ENCODE data around the gene TBC1D30. TPM values are rescaled to one million over a fixed set of nuclear protein-coding genes. Genes with fewer than 3 reads are reported as not detected.
A peak's percentile ranks its signal among the peaks of the same experiment; 100 is the strongest.
"Not testable (repeated sequence)": the region's sequence is repeated elsewhere in the genome, so short reads cannot be mapped to it uniquely, and the experiment has no call there.

Gene TBC1D30
- total RNA-seq, 3 donors from 2014 or later = 3.6 to 8.7 (median 7.4) TPM

- DNase-seq (no peak), ATAC-seq (no peak)
- Histone ChIP-seq H3K9me3 (no peaks in the 10 kb centered on the region), H3K36me3 (ENCODE audit: low read depth) (no peaks in the 10 kb centered on the region), H3K4me3 (no peak overlapping the region), H3K4me1 (ENCODE audit: low read depth) (no peaks in the 10 kb centered on the region)
- intact Hi-C loops (cut with DNase I, micrococcal nuclease) = loop anchor here in 1 of 2 donors (5.0 kb wide), 1 partner anchor 322 kb away; the partner anchor contains the start of gene WIF1
- no peak for TF ChIP-seq CTCF (IDR thresholded peaks at IDR 0.05)
Measured at GRCh38 chr12:64800640-64801039, 23.8 kb upstream of the TBC1D30 start.

DNA sequence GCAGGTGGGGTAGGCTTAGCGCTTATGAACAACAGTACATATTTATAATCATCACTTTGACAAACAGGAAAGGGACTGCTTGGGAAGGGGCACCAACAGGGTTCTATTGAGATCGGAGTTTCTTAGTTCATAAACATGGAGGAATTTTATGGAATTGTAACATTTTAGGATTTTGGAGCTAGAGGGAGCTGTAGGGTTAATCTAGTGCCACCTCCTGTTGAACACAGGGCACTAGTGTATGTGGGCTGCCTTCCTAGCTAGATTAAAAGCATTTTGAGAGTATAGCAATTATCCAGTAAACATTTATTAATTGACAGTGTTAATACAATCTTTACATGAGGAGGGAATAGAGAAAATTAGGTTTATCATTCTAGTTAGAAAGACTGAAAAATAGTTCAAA is 23.1 kb upstream of the TBC1D30 start:
- ATAC-seq (no peak), DNase-seq (no peak)
- H3K9me3 ChIP-seq = no peaks in the 10 kb centered on the region
- TF ChIP-seq CTCF (IDR thresholded peaks at IDR 0.05) = no peak
- H3K4me1 ChIP-seq (ENCODE audit: low read depth) = no peaks in the 10 kb centered on the region
- intact Hi-C loops (cut with DNase I, micrococcal nuclease) = loop anchor here in 1 of 2 donors (5.0 kb wide), 1 partner anchor 321 kb away; the partner anchor contains the start of gene WIF1
- H3K36me3 ChIP-seq (ENCODE audit: low read depth) = no peaks in the 10 kb centered on the region
- H3K4me3 ChIP-seq = no peak overlapping the region

- TF ChIP-seq CTCF (IDR thresholded peaks at IDR 0.05) = peak; percentile 83
- ATAC-seq (peak; percentile 87), DNase-seq (peak in 2 of 3 donors; percentile 59 to 64)
- H3K36me3 ChIP-seq (ENCODE audit: low read depth); H3K9me3 ChIP-seq; H3K4me1 ChIP-seq (ENCODE audit: low read depth); H3K4me3 ChIP-seq: not testable (repeated sequence)
- intact Hi-C loops (cut with DNase I, micrococcal nuclease) = loop anchor here in 1 of 2 donors (5.0 kb wide), 1 partner anchor 320 kb away; the partner anchor contains the start of gene WIF1
Measured at GRCh38 chr12:64802180-64802775, 22.2 kb upstream of the TBC1D30 start.

GRCh38 chr12:64806173-64806572 is 18.3 kb upstream of the TBC1D30 start:
- Histone ChIP-seq H3K9me3 (no peaks in the 10 kb centered on the region), H3K36me3 (ENCODE audit: low read depth) (no peaks in the 10 kb centered on the region), H3K4me3 (no peak overlapping the region), H3K4me1 (ENCODE audit: low read depth) (no peaks in the 10 kb centered on the region)
- DNase-seq (no peak), ATAC-seq (no peak)
- TF ChIP-seq CTCF (IDR thresholded peaks at IDR 0.05) = no peak
- intact Hi-C loops (cut with DNase I, micrococcal nuclease) = no loop called here

GRCh38 chr12:64806593-64807460 is 17.6 kb upstream of the TBC1D30 start:
- H3K4me3 ChIP-seq = no peak overlapping the region
- no peaks in the 10 kb centered on the region for H3K4me1 ChIP-seq (ENCODE audit: low read depth)
- ATAC-seq (no peak), DNase-seq (no peak)
- H3K9me3 ChIP-seq = no peaks in the 10 kb centered on the region
- intact Hi-C loops (cut with DNase I, micrococcal nuclease) = no loop called here
- no peak for TF ChIP-seq CTCF (IDR thresholded peaks at IDR 0.05)
- H3K36me3 ChIP-seq (ENCODE audit: low read depth) = no peaks in the 10 kb centered on the region
